GM12892 (cell line): ENCODE measurements around the gene TOGARAM2.

ENCODE experiments used
- POLR2A ChIP-seq: IDR thresholded peaks from 2 replicates; pipeline ENCODE4 v1.6.1; 2011; ENCODE audit warnings: low read depth, low read length, control low read depth
- POLR2AphosphoS5 ChIP-seq: IDR thresholded peaks from 2 replicates; pipeline ENCODE4 v1.6.1; 2011; ENCODE audit warnings: low read depth, low read length, control low read depth

DNA sequence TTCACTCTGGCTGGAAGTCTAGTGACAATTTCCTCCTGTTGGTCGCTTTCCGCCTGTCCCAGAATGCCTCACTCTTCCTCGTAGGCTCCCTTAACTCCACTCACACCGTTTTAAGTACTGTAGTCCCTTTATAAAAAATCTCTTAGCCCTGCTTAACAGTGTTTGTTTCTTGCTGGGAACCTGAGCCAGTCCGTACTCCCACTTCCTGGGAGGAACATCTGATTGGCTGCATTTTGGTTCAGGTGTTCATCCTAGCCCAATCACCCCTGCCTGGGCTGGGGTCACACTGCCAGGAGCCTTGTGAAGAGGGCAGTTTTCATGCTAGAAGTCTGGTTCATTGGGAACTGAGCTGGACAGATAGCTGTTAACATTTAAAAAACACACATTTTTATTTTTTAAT lies 25.6 kb upstream of the TOGARAM2 start:
- TF ChIP-seq POLR2A (no peak), POLR2AphosphoS5 (no peak)
